H9 (cell line): Measurements from ENCODE around the gene VARS1. TPM values are rescaled to one million over a fixed set of nuclear protein-coding genes. Genes with fewer than 3 reads are reported as not detected.
A peak's percentile ranks its signal among the peaks of the same experiment; 100 is the strongest.

Experiments
- DNase-seq: peaks from one replicate; pipeline ENCODE4 v3.0.0-alpha.2; 2017
- H2AFZ ChIP-seq: one replicate; pipeline ENCODE4 v1.6.1; 2013; ENCODE audit warnings: mild to moderate bottlenecking, low read length, control low read depth, moderate library complexity
- H2AK5ac ChIP-seq: 2 replicates; pipeline ENCODE4 v1.6.1; 2013; ENCODE audit warnings: low read length, control low read depth, mixed read lengths; ENCODE audit not compliant: insufficient read length
- H2BK120ac ChIP-seq: one replicate; pipeline ENCODE4 v1.6.1; 2013; ENCODE audit warnings: low read depth, mild to moderate bottlenecking, low read length, control low read depth, inconsistent platforms; ENCODE audit not compliant: poor library complexity, severe bottlenecking
- H2BK12ac ChIP-seq: 2 replicates; pipeline ENCODE4 v1.6.1; 2013; ENCODE audit warnings: low read length, control low read depth, mixed read lengths, low read depth; ENCODE audit not compliant: insufficient read length
- H2BK15ac ChIP-seq: 2 replicates; pipeline ENCODE4 v1.6.1; 2013; ENCODE audit warnings: low read depth, low read length, control low read depth
- H2BK20ac ChIP-seq: one replicate; pipeline ENCODE4 v1.6.1; 2013; ENCODE audit warnings: low read depth, mild to moderate bottlenecking, low read length, control low read depth, inconsistent platforms; ENCODE audit not compliant: poor library complexity, severe bottlenecking
- H2BK5ac ChIP-seq: 2 replicates; pipeline ENCODE4 v1.6.1; 2013; ENCODE audit warnings: low read length, control low read depth, mixed read lengths; ENCODE audit not compliant: insufficient read length
- H3K14ac ChIP-seq: 2 replicates; pipeline ENCODE4 v1.6.1; 2013; ENCODE audit warnings: low read length, control low read depth; ENCODE audit not compliant: insufficient read depth
- H3K18ac ChIP-seq: 2 replicates; pipeline ENCODE4 v1.6.1; 2013; ENCODE audit warnings: low read depth, mild to moderate bottlenecking, mixed read lengths, low read length, control low read depth; ENCODE audit not compliant: insufficient read length
- H3K23ac ChIP-seq: 2 replicates; pipeline ENCODE4 v1.6.1; 2013; ENCODE audit warnings: low read length, control low read depth, mixed read lengths, low read depth; ENCODE audit not compliant: insufficient read length
- H3K23me2 ChIP-seq: 2 replicates; pipeline ENCODE4 v1.6.1; 2013; ENCODE audit warnings: low read depth, mild to moderate bottlenecking, mixed read lengths, low read length, control low read depth; ENCODE audit not compliant: insufficient read length, poor library complexity, severe bottlenecking
- H3K27ac ChIP-seq: 2 replicates; pipeline ENCODE4 v1.5.1; 2013; ENCODE audit warnings: low read length, control low read depth, mixed read lengths, low read depth; ENCODE audit not compliant: insufficient read length
- H3K27me3 ChIP-seq: 2 replicates; pipeline ENCODE4 v1.6.1; 2013; ENCODE audit warnings: low read length, control low read depth, inconsistent platforms; ENCODE audit not compliant: insufficient read depth
- H3K4ac ChIP-seq: 2 replicates; pipeline ENCODE4 v1.6.1; 2013; ENCODE audit warnings: low read depth, mild to moderate bottlenecking, control low read depth, inconsistent platforms, low read length, moderate library complexity
- H3K4me1 ChIP-seq: 2 replicates; pipeline ENCODE4 v1.6.1; 2013; ENCODE audit warnings: low read length, control low read depth, inconsistent platforms; ENCODE audit not compliant: insufficient read depth
- H3K4me2 ChIP-seq: 2 replicates; pipeline ENCODE4 v1.6.1; 2013; ENCODE audit warnings: low read length, control low read depth, mixed read lengths; ENCODE audit not compliant: insufficient read length, insufficient read depth
- H3K56ac ChIP-seq: 2 replicates; pipeline ENCODE4 v1.6.1; 2013; ENCODE audit warnings: low read depth, mild to moderate bottlenecking, mixed read lengths, low read length, control low read depth; ENCODE audit not compliant: insufficient read length
- H3K79me1 ChIP-seq: 2 replicates; pipeline ENCODE4 v1.6.1; 2013; ENCODE audit warnings: low read depth, mild to moderate bottlenecking, moderate library complexity, low read length, control low read depth, inconsistent platforms; ENCODE audit not compliant: insufficient read depth, poor library complexity, severe bottlenecking
- H3K79me2 ChIP-seq: 2 replicates; pipeline ENCODE4 v1.6.1; 2013; ENCODE audit warnings: low read length, control low read depth, inconsistent platforms; ENCODE audit not compliant: insufficient read depth
- H3K9ac ChIP-seq: 2 replicates; pipeline ENCODE4 v1.6.1; 2013; ENCODE audit warnings: low read length, control low read depth, mixed read lengths; ENCODE audit not compliant: insufficient read length; ENCODE audit errors: extremely low read depth
- H3K9me3 ChIP-seq: one replicate; pipeline ENCODE4 v1.6.1; 2013; ENCODE audit warnings: low read depth, low read length, inconsistent platforms; ENCODE audit not compliant: control insufficient read depth
- H3T11ph ChIP-seq: one replicate; pipeline ENCODE4 v1.6.1; 2013; ENCODE audit warnings: mild to moderate bottlenecking, low read length, control low read depth, inconsistent platforms
- H4K20me1 ChIP-seq: one replicate; pipeline ENCODE4 v1.6.1; 2013; ENCODE audit not compliant: control insufficient read depth, insufficient read length, insufficient read depth
- H4K5ac ChIP-seq: 2 replicates; pipeline ENCODE4 v1.6.1; 2013; ENCODE audit warnings: low read depth, mild to moderate bottlenecking, mixed read lengths, low read length, control low read depth; ENCODE audit not compliant: insufficient read length
- H4K8ac ChIP-seq: replicated peaks from 2 replicates; pipeline ENCODE4 v1.6.1; 2013; ENCODE audit warnings: low read length, control low read depth, mixed read lengths, low read depth; ENCODE audit not compliant: insufficient read length
- H4K91ac ChIP-seq: 2 replicates; pipeline ENCODE4 v1.6.1; 2013; ENCODE audit warnings: low read depth, mild to moderate bottlenecking, moderate library complexity, mixed read lengths, low read length, control low read depth; ENCODE audit not compliant: insufficient read length
- H3K27ac Mint-ChIP-seq, 3 experiments: 2 replicates in 2 of 3; 3 replicates in 1 of 3; pipeline ENCODE4 v1.8.0; 2020 to 2021; ENCODE audit warnings: mixed read lengths in 3 of 3, mild to moderate bottlenecking in 1 of 3, moderate library complexity in 1 of 3
- H3K27me3 Mint-ChIP-seq: 2 replicates; pipeline ENCODE4 v1.8.0; 2021; ENCODE audit warnings: low read depth, mild to moderate bottlenecking, moderate library complexity, mixed read lengths
- H3K36me3 Mint-ChIP-seq, 3 experiments: 2 replicates in 2 of 3; 3 replicates in 1 of 3; pipeline ENCODE4 v1.8.0; 2020 to 2021; ENCODE audit warnings: low read depth in 3 of 3, mixed read lengths in 3 of 3; ENCODE audit not compliant: insufficient read depth in 1 of 3
- H3K4me1 Mint-ChIP-seq, 2 experiments: 2 replicates each; pipeline ENCODE4 v1.8.0; 2020; ENCODE audit warnings: mixed read lengths in 2 of 2
- H3K4me3 Mint-ChIP-seq, 2 experiments: 2 replicates in 1 of 2; 3 replicates in 1 of 2; pipeline ENCODE4 v1.8.0; 2020 to 2021; ENCODE audit warnings: mild to moderate bottlenecking in 2 of 2, mixed read lengths in 2 of 2, moderate library complexity in 1 of 2
- H3K9me3 Mint-ChIP-seq, 2 experiments: 2 replicates in 1 of 2; 3 replicates in 1 of 2; pipeline ENCODE4 v1.8.0; 2020; ENCODE audit warnings: mild to moderate bottlenecking in 2 of 2, mixed read lengths in 2 of 2, moderate library complexity in 1 of 2
- CTCF ChIP-seq: fragments of 200-600 bp; sonication (generic); conservative IDR thresholded peaks from 3 replicates; pipeline ENCODE4 v1.8.0; 2021; ENCODE audit warnings: antibody characterized with exemption, mild to moderate bottlenecking
- WGBS: extraction: QIAGEN DNeasy Blood & Tissue Kit; methylation state at CpG from one replicate; pipeline ENCODE4 v1.1.7; 2013; ENCODE audit warnings: missing lambda C conversion rate, low lambda C conversion rate, mixed read lengths; ENCODE audit not compliant: insufficient read length; ENCODE audit errors: extremely low coverage; 5-methylcytosine and 5-hydroxymethylcytosine counted together
- long read RNA-seq: library from polyadenylated mRNA; unstranded; transcript quantifications from one replicate; pipeline ENCODE4 v2.0.0, GENCODE V29; 2020
- total RNA-seq: library from RNA; stranded (reverse); gene quantifications from 2 replicates; pipeline ENCODE4 v1.2.1, GENCODE V29; 2021

Gene VARS1
- total RNA-seq = 148 and 154 TPM in 2 replicates
- long read RNA-seq, full-length matches to known transcripts = 4 of 114 reads
- long read RNA-seq, partial matches to known transcripts = 94 of 114 reads
- long read RNA-seq, other reads (novel, unspliced or antisense) = 16 of 114 reads

DNA sequence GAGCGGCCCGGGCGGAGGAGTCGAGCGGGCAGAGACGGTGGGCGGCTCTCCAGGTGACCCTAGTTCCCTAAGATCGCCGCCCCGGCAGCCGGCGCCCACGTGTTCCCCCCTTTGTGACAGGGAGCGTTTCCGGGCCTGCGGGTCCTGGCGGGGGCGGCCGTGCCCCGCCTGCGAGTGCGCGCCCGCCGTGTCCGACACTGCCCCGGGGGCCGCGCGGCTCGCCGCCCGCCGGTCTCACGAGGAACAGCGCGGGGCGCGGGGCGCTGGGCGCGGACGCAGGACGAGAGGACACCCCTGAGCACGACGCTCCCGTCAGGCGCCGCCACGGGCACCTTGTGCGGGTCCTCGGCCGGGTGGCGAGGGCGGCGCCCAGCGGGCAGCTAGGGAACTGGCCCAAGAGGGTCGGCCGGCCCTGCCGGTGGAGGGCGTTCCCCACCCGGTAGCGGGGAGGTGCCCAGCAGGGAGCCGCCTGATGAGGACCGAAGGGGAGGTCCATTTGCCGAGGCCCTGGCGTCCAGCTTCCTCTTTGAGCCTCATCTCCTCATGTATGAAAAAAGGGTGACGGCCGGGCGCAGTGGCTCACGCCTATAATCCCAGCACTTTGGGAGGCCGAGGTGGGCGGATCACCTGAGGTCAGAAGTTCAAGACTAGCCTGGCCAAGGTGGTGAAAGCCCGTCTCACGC, at the start of gene VARS1:
TSS of gene VARS1 (minus strand) at position 137 of the 683 bp plus-strand sequence. CDS start 535 bp downstream, outside the sequence.
- TF ChIP-seq CTCF = peak; percentile 83
- no peak within 1 kb of the TSS for H2AK5ac ChIP-seq
- H4K20me1 ChIP-seq = no peaks in the 10 kb centered on the region
- no peak within 1 kb of the TSS for H2BK12ac ChIP-seq
- H2BK5ac ChIP-seq = no peak within 1 kb of the TSS
- H3K4me1 Mint-ChIP-seq = peaks cover 10% of the 10 kb centered on the region in 2 experiments
- no peak within 1 kb of the TSS for H2AFZ ChIP-seq
- no peak within 1 kb of the TSS for H2BK120ac ChIP-seq
- no CpG with 5 or more reads among the region's 75 CpGs for WGBS
- peak; percentile 95 for DNase-seq
- H3K23me2 ChIP-seq = peaks cover 3% of the 10 kb centered on the region
- H3K9me3 Mint-ChIP-seq = no peaks in the 10 kb centered on the region
- H2BK20ac ChIP-seq = no peak within 1 kb of the TSS
- H3K4me2 ChIP-seq = peak within 1 kb of the TSS; percentile 77
- no peak within 1 kb of the TSS for H3K56ac ChIP-seq
- H2BK15ac ChIP-seq = no peak within 1 kb of the TSS
- H3K27me3 ChIP-seq = no peaks in the 10 kb centered on the region
- no peaks in the 10 kb centered on the region for H3K27me3 Mint-ChIP-seq
- peak within 1 kb of the TSS; percentile 72 for H3K9ac ChIP-seq
- H4K8ac ChIP-seq = no peak within 1 kb of the TSS
- peaks cover 2% of the 10 kb centered on the region; the same call in 1 of the 2 replicates for H3K79me2 ChIP-seq
- no peak within 1 kb of the TSS for H3K23ac ChIP-seq
- no peak within 1 kb of the TSS for H3T11ph ChIP-seq
- peak within 1 kb of the TSS; percentile 98 for H3K4me3 Mint-ChIP-seq
- H3K27ac Mint-ChIP-seq = peak within 1 kb of the TSS; percentile 97 to 98 (median 98)
- H3K18ac ChIP-seq = peak within 1 kb of the TSS; percentile 68
- H3K9me3 ChIP-seq = no peaks in the 10 kb centered on the region
- H3K4ac ChIP-seq = no peak within 1 kb of the TSS
- H3K14ac ChIP-seq = peak within 1 kb of the TSS; percentile 93
- no peak within 1 kb of the TSS for H4K91ac ChIP-seq
- peaks cover 10 to 52% (median 42%) of the 10 kb centered on the region in 3 experiments for H3K36me3 Mint-ChIP-seq
- H4K5ac ChIP-seq = no peak within 1 kb of the TSS
- H3K79me1 ChIP-seq = no peaks in the 10 kb centered on the region
- H3K27ac ChIP-seq = no peak within 1 kb of the TSS
- no peaks in the 10 kb centered on the region for H3K4me1 ChIP-seq
